Measurements from ENCODE around the gene BLM. TPM values are rescaled to one million over a fixed set of nuclear protein-coding genes. Genes with fewer than 3 reads are reported as not detected.

BLM gene
- polyA plus RNA-seq, 1 donor (not counting 4 experiments of a cell fraction or from before 2014, with no cell fraction given): 4.4 TPM

GRCh38 chr15:90857883-90858443 lies 140.8 kb downstream of the BLM start:
- Histone ChIP-seq H3K27me3 (ENCODE audit: control insufficient read depth, extremely low read depth, insufficient read depth, low read length) (no peaks in the 10 kb centered on the region), H3K36me3 (ENCODE audit: control insufficient read depth in 2 of 2, extremely low read depth in 1 of 2, insufficient read depth in 2 of 2, low read length in 2 of 2) (no peaks in the 10 kb centered on the region), H3K27ac (ENCODE audit: control insufficient read depth, insufficient read depth, low read length) (no peak overlapping the region), H3K9me3 (ENCODE audit: control insufficient read depth, low read depth, low read length) (no peaks in the 10 kb centered on the region), H2AFZ (ENCODE audit: control insufficient read depth, low read length) (no peak overlapping the region), H3K4me1 (ENCODE audit: control insufficient read depth, extremely low read depth, insufficient read depth, low read length) (peaks cover under 1% of the 10 kb centered on the region), H3K79me2 (ENCODE audit: control insufficient read depth, insufficient read depth, low read length) (no peaks in the 10 kb centered on the region), H3K4me2 (ENCODE audit: control insufficient read depth, extremely low read depth, insufficient read depth, low read depth, low read length) (no peak overlapping the region), H3K9me1 (ENCODE audit: control insufficient read depth, extremely low read depth, insufficient read depth, low read length) (no peaks in the 10 kb centered on the region), H3K9ac (ENCODE audit: control insufficient read depth, extremely low read depth, insufficient read depth, low read length) (no peak overlapping the region), H3K4me3 (ENCODE audit: control insufficient read depth in 2 of 3, extremely low read depth in 1 of 3, insufficient read depth in 2 of 3, low read depth in 1 of 3, low read length in 3 of 3) (no peak overlapping the region), H4K20me1 (ENCODE audit: control insufficient read depth, extremely low read depth, insufficient read depth, low read length) (no peaks in the 10 kb centered on the region)
- dilution Hi-C loops (cut with MboI; ENCODE audit: extremely low pct_ligation_motif_present, low sequenced_read_pairs): no loop called here
- DNase-seq (ENCODE audit: low read depth, low spot score): no peak
- TF ChIP-seq CTCF (optimal IDR thresholded peaks at IDR 0.05 in 1 of 3, IDR thresholded peaks at IDR 0.05 in 1 of 3, conservative IDR thresholded peaks at IDR 0.05 in 1 of 3; ENCODE audit: extremely low read depth in 1 of 3, insufficient read depth in 2 of 3, low read length in 3 of 3) (no peak), EZH2 (IDR thresholded peaks at IDR 0.05; ENCODE audit: low read length) (no peak)
- no peak for FAIRE-seq

GRCh38 chr15:90859234-90860131 lies 142.3 kb downstream of the BLM start:
- H4K20me1 ChIP-seq (ENCODE audit: control insufficient read depth, extremely low read depth, insufficient read depth, low read length): no peaks in the 10 kb centered on the region
- TF ChIP-seq CTCF (optimal IDR thresholded peaks at IDR 0.05 in 1 of 3, IDR thresholded peaks at IDR 0.05 in 1 of 3, conservative IDR thresholded peaks at IDR 0.05 in 1 of 3; ENCODE audit: extremely low read depth in 1 of 3, insufficient read depth in 2 of 3, low read length in 3 of 3) (no peak), EZH2 (IDR thresholded peaks at IDR 0.05; ENCODE audit: low read length) (no peak)
- dilution Hi-C loops (cut with MboI; ENCODE audit: extremely low pct_ligation_motif_present, low sequenced_read_pairs): no loop called here
- H3K79me2 ChIP-seq (ENCODE audit: control insufficient read depth, insufficient read depth, low read length): no peaks in the 10 kb centered on the region
- peaks cover 15% of the 10 kb centered on the region for H3K4me1 ChIP-seq (ENCODE audit: control insufficient read depth, extremely low read depth, insufficient read depth, low read length)
- H3K9ac ChIP-seq (ENCODE audit: control insufficient read depth, extremely low read depth, insufficient read depth, low read length): no peak overlapping the region
- no peak overlapping the region for H2AFZ ChIP-seq (ENCODE audit: control insufficient read depth, low read length)
- H3K4me2 ChIP-seq (ENCODE audit: control insufficient read depth, extremely low read depth, insufficient read depth, low read depth, low read length): no peak overlapping the region
- no peaks in the 10 kb centered on the region for H3K36me3 ChIP-seq (ENCODE audit: control insufficient read depth in 2 of 2, extremely low read depth in 1 of 2, insufficient read depth in 2 of 2, low read length in 2 of 2)
- FAIRE-seq (no peak), DNase-seq (ENCODE audit: low read depth, low spot score) (no peak)
- H3K27ac ChIP-seq (ENCODE audit: control insufficient read depth, insufficient read depth, low read length): no peak overlapping the region
- H3K9me3 ChIP-seq (ENCODE audit: control insufficient read depth, low read depth, low read length): no peaks in the 10 kb centered on the region
- H3K9me1 ChIP-seq (ENCODE audit: control insufficient read depth, extremely low read depth, insufficient read depth, low read length): no peaks in the 10 kb centered on the region
- no peak overlapping the region for H3K4me3 ChIP-seq (ENCODE audit: control insufficient read depth in 2 of 3, extremely low read depth in 1 of 3, insufficient read depth in 2 of 3, low read depth in 1 of 3, low read length in 3 of 3)
- no peaks in the 10 kb centered on the region for H3K27me3 ChIP-seq (ENCODE audit: control insufficient read depth, extremely low read depth, insufficient read depth, low read length)

All from keratinocyte (primary cell).